ENCODE results near the gene MLANA. TPM values are rescaled to one million over a fixed set of nuclear protein-coding genes. Genes with fewer than 3 reads are reported as not detected.

Gene MLANA
- total RNA-seq, 1 donor from 2014 or later, result not detected

GRCh38 chr9:5846096-5846495, 44.6 kb upstream of the MLANA start:
- no peak for TF ChIP-seq CTCF (IDR thresholded peaks at IDR 0.05; ENCODE audit: insufficient read depth, low read length, severe bottlenecking)
- Histone ChIP-seq H3K4me3 (ENCODE audit: low read depth, low read length) (no peak overlapping the region), H3K27me3 (ENCODE audit: control insufficient read depth, insufficient read depth, low read length) (no peaks in the 10 kb centered on the region), H3K36me3 (ENCODE audit: control insufficient read depth, insufficient read depth, low read length) (no peaks in the 10 kb centered on the region)
- DNase-seq (ENCODE audit: low read depth) (no peak), FAIRE-seq (no peak)

GRCh38 chr9:5846501-5846921, 44.2 kb upstream of the MLANA start:
- Histone ChIP-seq H3K36me3 (ENCODE audit: control insufficient read depth, insufficient read depth, low read length) (no peaks in the 10 kb centered on the region), H3K27me3 (ENCODE audit: control insufficient read depth, insufficient read depth, low read length) (no peaks in the 10 kb centered on the region), H3K4me3 (ENCODE audit: low read depth, low read length) (no peak overlapping the region)
- FAIRE-seq, result no peak
- TF ChIP-seq CTCF (IDR thresholded peaks at IDR 0.05; ENCODE audit: insufficient read depth, low read length, severe bottlenecking), result no peak
- DNase-seq (ENCODE audit: low read depth), result peak; percentile 58

- TF ChIP-seq CTCF (IDR thresholded peaks at IDR 0.05; ENCODE audit: insufficient read depth, low read length, severe bottlenecking), result no peak
- no peaks in the 10 kb centered on the region for H3K27me3 ChIP-seq (ENCODE audit: control insufficient read depth, insufficient read depth, low read length)
- H3K4me3 ChIP-seq (ENCODE audit: low read depth, low read length), result no peak overlapping the region
- no peak for DNase-seq (ENCODE audit: low read depth)
- no peak for FAIRE-seq
- no peaks in the 10 kb centered on the region for H3K36me3 ChIP-seq (ENCODE audit: control insufficient read depth, insufficient read depth, low read length)
Observed at GRCh38 chr9:5848372-5848882, 42.3 kb upstream of the MLANA start.

- FAIRE-seq (no peak), DNase-seq (ENCODE audit: low read depth) (peak; percentile 68)
- no peaks in the 10 kb centered on the region for H3K27me3 ChIP-seq (ENCODE audit: control insufficient read depth, insufficient read depth, low read length)
- no peak for TF ChIP-seq CTCF (IDR thresholded peaks at IDR 0.05; ENCODE audit: insufficient read depth, low read length, severe bottlenecking)
- H3K4me3 ChIP-seq (ENCODE audit: low read depth, low read length), result no peak overlapping the region
- H3K36me3 ChIP-seq (ENCODE audit: control insufficient read depth, insufficient read depth, low read length), result no peaks in the 10 kb centered on the region
Observed at GRCh38 chr9:5850724-5851122, 40.0 kb upstream of the MLANA start.

GRCh38 chr9:5851445-5851844, 39.2 kb upstream of the MLANA start:
- no peak for TF ChIP-seq CTCF (IDR thresholded peaks at IDR 0.05; ENCODE audit: insufficient read depth, low read length, severe bottlenecking)
- no peaks in the 10 kb centered on the region for H3K36me3 ChIP-seq (ENCODE audit: control insufficient read depth, insufficient read depth, low read length)
- FAIRE-seq (no peak), DNase-seq (ENCODE audit: low read depth) (peak; percentile 99)
- H3K27me3 ChIP-seq (ENCODE audit: control insufficient read depth, insufficient read depth, low read length), result no peaks in the 10 kb centered on the region
- H3K4me3 ChIP-seq (ENCODE audit: low read depth, low read length), result no peak overlapping the region

GRCh38 chr9:5852987-5853386, 37.7 kb upstream of the MLANA start:
- FAIRE-seq (no peak), DNase-seq (ENCODE audit: low read depth) (no peak)
- no peak for TF ChIP-seq CTCF (IDR thresholded peaks at IDR 0.05; ENCODE audit: insufficient read depth, low read length, severe bottlenecking)
- no peaks in the 10 kb centered on the region for H3K36me3 ChIP-seq (ENCODE audit: control insufficient read depth, insufficient read depth, low read length)
- H3K27me3 ChIP-seq (ENCODE audit: control insufficient read depth, insufficient read depth, low read length), result no peaks in the 10 kb centered on the region
- H3K4me3 ChIP-seq (ENCODE audit: low read depth, low read length), result no peak overlapping the region

All from bronchial epithelial cell (primary cell).